HG03521 (cell line): Measurements from ENCODE around the gene ERBB4.
"Not testable (repeated sequence)": the region's sequence is repeated elsewhere in the genome, so short reads cannot be mapped to it uniquely, and the experiment has no call there.

Experiments
- ATAC-seq: cut with Tn5 transposase; IDR thresholded peaks from one replicate; pipeline ENCODE4 v1.9.1; 2021; ENCODE audit warnings: mild to moderate bottlenecking, moderate library complexity; ENCODE audit not compliant: unreplicated experiment

The ERBB4 gene

DNA sequence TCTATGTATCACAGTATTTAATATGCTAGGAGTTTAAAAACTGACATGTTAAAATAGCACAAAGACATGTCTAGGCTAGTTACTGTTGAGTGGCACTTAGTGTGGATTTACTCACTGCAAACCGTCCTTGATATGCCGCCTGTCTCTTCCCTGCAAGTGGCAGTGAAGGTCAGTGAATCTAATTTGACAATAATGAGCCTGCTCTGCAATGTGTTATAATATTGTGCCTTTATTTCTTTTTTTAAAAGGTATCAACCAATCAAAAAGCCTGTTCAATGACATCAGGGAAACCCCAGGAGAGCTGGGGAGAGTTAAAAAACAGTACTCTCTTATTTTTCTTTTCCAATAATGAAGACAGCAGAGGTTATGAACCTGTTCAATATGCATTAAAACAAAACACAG is 384.1 kb downstream of the ERBB4 start:
- no peak for ATAC-seq

DNA sequence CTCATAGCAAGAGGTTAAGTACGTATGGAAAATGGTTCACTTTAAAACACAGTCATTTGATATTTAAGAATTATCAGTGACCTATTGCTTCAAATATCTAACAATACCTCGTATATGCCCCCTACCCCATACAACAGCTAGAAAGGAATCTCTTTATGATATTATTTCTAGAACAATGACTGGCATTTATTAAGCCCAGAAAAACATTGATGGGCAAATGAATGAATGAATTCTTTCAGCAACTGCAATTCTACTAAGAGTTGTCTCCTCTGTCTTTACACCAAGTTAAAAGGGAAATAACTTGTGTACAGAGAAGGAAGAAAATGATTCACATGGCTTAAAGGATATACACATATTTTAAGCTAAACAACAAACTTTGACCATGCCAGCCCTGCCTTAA is 384.7 kb downstream of the ERBB4 start:
- no peak for ATAC-seq

DNA sequence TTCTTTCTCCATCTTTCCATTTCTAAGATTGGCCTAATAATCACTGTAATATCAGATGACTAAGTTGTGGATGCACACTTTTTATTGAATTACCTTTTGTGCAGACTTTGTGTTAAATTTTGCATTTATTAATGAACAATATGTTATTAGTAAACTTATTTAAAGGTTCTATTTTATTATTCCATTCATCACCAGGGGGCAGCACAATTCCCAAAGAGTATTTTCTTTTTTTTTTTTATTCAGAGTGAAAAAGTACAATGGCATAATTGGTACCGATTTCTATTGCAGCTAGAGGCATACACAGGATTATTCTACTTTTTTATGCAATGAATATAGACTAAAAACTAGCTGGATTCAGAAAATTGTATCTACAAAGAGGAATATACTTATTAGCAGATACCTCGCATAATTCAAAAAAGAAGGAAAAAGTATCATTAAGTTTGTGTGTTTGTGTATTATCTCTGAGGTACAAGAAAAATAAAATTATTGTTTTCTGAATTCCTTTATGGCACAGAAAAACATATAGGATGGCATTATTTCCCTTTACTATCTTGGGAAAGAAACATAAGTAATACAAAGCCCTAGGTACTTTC is 390.6 kb downstream of the ERBB4 start:
- ATAC-seq: no peak

DNA sequence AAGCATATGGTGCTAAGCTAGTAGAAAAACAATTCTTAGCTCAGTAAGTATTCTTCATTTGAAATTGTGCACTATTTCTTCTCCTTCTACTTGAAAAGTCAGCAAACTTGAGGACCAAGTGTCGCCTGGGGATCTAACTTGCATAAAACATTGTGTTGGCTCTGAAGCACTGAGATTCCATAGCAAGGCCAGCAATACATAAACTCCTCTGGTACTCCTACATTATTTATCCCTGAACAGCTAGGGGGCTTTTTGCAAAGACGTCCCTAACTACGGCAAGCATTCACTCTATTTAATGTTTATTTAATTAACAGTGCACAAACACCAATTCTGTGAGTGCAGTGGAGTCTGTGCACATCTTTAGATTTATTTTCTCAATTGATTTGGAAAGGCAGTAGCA is 392.2 kb downstream of the ERBB4 start:
- no peak for ATAC-seq

DNA sequence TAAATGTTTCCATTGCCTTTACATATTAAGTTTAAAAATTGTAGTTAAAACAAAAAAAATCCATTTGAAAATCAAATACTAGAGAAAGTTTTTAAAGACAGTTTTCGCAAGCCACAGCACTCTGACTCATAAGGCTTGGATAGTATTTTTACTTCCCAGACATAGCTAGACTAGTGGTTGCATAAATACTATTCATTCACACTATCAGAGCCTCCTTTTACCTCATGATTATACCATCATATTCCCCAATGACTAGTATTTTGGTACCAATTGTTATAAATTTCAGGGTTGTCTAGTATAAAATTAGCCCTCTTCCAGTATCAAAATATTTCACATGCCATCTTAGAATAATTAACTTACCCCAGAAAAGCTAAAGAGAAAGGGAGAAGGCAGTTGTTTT is 393.5 kb downstream of the ERBB4 start:
- no peak for ATAC-seq

GRCh38 chr2:212142631-212143030 is 396.0 kb downstream of the ERBB4 start:
- ATAC-seq: no peak

GRCh38 chr2:212141499-212141898 is 397.1 kb downstream of the ERBB4 start:
- ATAC-seq: no peak

DNA sequence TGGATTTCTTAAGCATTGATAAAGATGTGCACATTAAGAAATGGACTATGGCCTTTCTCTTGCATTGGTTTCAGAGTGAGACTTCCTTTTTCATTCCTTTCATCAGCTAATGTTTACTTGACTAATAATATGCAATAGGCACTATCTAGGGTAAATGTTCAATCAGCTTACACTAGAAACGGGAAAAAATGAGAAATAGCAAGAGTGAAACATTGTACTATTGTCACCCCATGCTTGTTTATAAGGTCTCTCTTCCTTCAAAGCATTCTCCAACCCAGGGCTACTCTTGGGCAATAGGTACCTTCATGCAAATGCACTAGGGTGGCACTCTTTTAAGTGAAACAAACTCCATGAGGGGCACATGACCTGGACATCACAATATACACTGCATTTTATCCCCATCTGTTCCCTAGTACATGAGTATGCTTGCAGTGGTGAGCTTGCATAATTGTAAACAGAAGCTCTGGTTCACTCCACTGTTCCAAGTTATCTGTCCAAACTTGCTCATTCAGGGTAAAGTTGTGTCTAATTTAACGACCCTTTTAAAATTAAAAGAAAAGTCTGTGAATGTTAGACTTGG is 402.3 kb downstream of the ERBB4 start:
- no peak for ATAC-seq

DNA sequence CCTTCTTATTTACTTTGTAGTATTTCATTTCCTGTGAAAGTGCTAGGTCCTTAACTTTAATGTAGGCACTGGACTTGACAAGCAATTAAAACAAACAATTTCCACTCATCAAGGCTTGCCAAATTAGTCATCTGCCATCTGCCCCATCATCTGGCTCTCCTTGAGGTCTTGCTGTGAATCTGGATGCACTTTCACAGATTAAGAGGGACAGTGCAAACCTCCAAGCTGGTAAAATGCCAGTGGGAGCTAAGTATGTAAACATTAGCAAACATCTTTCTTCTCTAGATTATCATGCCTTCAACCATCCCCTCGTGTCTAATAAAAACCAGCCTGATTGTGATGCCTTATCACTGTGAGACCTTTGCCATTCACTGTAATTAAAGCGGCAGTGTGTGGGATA is 402.9 kb downstream of the ERBB4 start:
- no peak for ATAC-seq

GRCh38 chr2:212133337-212133736 is 405.3 kb downstream of the ERBB4 start:
- no peak for ATAC-seq

DNA sequence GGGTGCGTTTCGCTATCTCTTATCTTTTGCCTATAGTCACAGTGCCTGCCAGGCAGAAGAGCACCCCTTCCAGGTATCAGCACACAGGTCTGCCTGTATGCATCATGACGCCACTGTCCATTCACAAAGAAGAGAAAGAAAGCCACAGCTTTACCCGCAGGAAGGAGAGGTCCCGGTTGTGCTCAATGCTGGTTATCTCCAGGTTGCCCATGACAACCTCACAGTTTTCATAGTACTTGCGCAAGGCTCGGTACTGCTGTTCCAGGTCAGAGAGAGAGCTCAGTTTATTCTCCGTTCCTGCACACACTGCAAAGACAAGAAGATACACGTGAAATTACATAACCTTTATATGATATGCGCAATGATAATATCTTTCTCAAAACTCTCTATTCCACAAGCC is 414.0 kb downstream of the ERBB4 start:
- ATAC-seq: no peak

- no peak for ATAC-seq
Observed at GRCh38 chr2:212119591-212119990, 419.0 kb downstream of the ERBB4 start.

DNA sequence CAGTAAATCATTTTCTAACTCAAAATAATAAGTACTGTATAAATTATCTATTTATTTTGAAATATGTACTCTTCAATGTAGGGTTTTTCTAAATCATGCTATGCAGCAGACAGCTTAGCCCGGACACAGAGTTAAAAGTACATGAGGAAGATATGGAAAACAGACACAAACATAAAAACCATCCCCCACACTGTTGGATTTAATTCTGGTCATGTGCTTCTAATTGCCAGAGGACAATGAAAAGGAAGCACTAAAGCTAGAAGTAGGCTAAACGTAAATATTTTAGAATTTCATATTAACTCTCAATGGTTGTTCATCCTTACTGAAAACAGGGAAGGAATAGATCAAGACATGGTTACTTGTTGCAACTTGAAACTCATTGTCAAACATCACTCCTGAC is 420.7 kb downstream of the ERBB4 start:
- ATAC-seq: no peak

DNA sequence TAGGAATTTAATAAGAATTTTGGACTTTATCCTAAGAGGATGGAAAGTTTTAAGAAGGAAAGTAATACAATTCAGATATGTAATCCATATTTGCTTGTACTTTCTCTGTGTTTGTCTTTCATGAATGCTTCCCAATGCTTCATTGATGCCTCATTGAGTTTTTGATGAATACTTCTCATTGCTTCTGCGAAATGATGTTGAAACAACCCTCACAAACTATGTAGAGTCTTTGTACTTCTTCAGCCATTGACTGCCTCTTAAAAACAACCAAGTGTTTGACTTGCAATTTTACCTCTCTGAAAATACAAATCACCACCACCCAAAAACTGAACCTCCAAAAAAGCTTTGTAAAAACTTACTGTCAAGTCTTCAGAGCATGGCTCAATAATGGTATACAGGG is 424.1 kb downstream of the ERBB4 start:
- no peak for ATAC-seq

DNA sequence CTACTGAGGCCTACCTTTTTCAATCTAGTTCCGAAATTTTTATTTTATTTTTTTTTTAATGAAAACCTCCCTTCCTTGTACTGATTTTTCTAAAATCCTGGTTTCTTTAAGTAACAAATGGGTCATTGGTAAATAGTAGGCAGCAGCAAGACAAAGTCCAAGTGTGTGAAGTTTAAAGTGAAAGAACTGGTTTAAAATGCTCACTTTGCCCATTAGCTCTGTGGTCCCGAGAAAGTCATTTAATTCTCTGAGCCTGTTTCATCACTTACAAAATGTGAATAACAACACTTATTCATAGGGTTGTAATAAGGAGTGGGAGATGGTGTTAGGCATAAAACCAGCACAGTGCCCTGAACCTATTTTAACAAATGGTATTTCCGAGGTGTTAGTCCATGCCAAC is 426.2 kb downstream of the ERBB4 start:
- no peak for ATAC-seq

DNA sequence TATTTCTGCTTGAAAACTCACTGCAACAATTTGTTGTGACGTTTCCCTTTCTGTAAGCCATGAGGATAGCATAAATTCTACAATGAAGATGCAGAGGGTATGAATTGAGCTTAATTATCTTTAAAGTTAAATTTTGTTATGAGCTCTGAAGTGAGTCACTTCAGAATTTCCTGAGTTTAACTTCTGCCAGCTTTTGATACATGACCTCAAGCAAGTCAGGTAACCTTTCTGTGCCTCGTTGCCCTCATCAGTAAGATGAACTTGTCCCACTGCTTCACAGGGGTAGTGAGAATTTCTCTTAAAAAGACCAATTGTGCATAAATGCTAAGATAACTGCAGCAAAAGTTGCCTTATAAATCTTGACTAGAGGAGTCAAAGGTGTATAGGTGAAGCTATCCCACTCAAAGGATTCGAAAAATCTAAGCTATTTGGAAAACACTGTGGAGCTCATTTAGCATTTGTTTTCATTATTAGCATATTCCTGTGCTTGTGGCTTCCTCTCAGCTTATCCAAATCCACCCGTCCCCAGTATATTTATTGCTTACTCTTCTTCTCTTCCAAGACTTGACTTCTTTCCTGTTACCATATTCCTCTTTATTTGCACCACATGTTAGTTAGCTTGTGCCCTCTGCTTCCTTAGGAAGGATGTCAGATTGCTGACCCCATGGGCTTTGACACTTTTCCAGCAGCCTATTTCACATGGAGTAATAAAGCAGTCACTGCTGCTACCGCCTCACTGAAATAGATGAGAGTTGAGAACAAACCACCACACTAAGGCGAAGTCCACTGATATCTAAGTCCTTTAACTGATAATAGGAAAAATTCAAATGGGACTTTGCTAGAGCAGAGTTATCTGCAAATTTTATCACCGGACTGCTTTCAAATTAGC is 428.6 kb downstream of the ERBB4 start:
- ATAC-seq: no peak

- ATAC-seq: no peak
Observed at GRCh38 chr2:212109217-212109616, 429.4 kb downstream of the ERBB4 start.

DNA sequence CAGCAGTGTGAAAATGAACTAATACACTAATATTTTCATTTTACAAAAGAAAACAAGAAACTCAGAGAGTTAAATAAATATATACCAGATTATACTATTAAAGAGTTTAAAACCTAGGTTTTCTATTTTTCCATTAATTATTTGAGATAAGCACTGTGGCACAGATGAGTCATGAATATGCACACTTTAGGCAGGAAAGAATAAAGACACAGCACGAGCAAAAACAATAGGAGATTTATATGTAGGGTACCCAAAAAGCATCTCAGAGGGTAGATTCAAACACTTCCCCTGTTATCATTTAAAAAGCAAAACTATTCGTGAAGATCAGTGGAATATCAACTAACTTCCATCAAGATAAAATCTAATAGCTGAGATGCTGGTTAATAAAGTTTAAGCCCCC is 430.6 kb downstream of the ERBB4 start:
- ATAC-seq: no peak

DNA sequence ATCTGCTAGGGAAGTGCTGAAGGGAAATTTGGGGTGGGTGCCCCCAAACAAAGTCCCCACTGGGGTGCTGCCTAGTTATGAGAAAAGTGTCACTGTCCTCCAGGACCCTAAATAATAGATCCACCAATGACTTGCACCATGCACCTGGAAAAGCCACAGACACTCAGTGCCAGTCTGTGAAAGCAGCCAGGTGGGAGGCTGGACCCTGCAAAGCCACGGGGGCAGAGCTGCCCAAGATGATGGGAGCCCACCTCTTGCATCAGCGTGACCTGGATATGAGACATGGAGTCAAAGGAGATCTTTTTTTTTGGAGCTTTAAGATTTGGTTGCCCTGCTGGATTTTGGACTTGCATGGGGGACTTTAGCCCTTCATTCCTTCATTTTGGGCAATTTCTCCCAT is 431.6 kb downstream of the ERBB4 start:
- ATAC-seq: no peak

GRCh38 chr2:212106536-212106935 is 432.1 kb downstream of the ERBB4 start:
- ATAC-seq: not testable (repeated sequence)

DNA sequence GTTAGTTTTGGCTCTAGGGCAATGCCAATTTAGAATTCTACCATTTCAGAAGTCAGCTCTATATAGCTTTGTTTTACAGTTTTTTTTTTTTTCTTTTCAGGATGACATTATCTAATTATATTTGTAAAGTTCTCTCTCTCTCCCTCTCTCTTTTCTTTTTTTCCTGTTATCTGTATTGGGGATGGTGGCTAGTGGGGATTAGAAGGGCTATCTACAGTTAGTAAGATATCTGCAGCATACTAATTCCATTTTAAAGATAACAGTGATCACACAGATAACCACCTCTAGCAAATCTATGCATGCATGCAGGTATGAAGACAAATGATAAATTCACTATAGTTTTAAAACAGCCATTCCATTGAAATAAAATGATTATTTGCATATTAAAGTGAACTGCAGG is 438.9 kb downstream of the ERBB4 start:
- ATAC-seq: no peak

DNA sequence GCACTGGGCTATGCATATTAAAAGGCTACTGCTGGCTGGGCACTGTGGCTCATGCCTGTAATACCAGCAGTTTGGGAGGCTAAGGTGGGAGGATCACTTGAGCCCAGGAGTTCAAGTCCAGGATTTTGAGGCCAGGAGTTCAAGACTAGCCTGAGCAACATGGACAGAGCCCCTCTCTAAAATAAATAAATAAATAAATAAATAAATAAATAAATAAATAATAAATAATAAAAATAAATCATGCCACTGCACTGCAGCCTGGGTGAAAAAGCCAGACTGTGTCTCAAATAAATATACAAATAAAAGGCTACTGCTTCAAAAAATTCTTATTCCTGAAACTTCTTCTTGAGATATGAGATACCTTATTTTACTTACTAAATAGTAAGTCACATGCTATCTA is 439.6 kb downstream of the ERBB4 start:
- no peak for ATAC-seq
